ENCODE results near the gene MPPED1. TPM values are rescaled to one million over a fixed set of nuclear protein-coding genes. Genes with fewer than 3 reads are reported as not detected.

MPPED1 gene
- total and polyA plus RNA-seq, 12 donors = 0.01 TPM; not detected in 11

DNA sequence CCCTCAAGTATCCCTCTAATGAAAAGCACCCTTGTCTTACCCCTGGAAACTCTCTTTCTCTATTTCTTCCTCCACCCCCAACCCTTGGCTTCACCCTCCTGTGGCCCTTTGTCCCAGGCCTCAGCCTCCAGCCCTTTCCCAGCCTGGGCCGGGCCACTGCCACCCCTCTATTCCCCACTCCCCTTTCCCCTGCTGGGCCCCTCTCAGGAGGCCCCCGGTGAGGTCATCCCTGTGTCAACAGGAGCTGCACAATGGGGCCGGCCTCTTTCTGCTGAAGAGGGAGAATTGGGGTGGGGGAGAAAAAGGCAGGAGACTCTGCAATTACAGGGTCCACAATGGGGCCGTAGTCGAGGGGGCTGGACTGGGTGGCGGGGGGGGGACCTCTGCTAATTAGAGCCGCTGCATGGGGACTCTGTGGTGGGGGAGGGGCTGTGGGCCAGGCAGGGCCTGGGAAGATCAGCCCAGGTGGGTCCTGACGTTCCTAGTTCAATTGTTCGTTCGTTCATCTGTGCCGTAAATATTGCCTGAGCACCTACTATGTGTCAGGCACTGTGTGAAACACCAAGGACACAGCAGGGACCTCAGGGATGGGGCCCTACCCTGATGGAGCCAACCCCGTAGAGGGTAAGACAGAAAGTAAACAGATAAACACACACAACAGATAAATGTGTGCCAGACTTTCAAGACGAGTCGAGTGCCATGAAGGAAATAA lies 18.5 kb upstream of the MPPED1 start:
- peaks cover 0 to 13% (median 5%) of the 10 kb centered on the region in 7 donors for H3K27me3 ChIP-seq
- DNase-seq (no peak), ATAC-seq (no peak)
- peaks cover 0 to 11% (median 0%) of the 10 kb centered on the region in 11 donors for H3K9me3 ChIP-seq
- 56 to 66% methylated on average over 14 of the region's 14 CpGs for WGBS, 2 donors
- no peak overlapping the region for H3K27ac ChIP-seq
- intact Hi-C loops (cut with DNase I) = loop anchor here in 4 of 10 donors (10.0 kb wide), 4 partner anchors 422 to 1232 kb away; partner anchors contain the start of gene EFCAB6 (in 1 of the 4)
- H3K4me3 ChIP-seq = no peak overlapping the region
- no peaks in the 10 kb centered on the region for H3K4me1 ChIP-seq
- no peaks in the 10 kb centered on the region for H3K36me3 ChIP-seq
- TF ChIP-seq, protein P1, sequence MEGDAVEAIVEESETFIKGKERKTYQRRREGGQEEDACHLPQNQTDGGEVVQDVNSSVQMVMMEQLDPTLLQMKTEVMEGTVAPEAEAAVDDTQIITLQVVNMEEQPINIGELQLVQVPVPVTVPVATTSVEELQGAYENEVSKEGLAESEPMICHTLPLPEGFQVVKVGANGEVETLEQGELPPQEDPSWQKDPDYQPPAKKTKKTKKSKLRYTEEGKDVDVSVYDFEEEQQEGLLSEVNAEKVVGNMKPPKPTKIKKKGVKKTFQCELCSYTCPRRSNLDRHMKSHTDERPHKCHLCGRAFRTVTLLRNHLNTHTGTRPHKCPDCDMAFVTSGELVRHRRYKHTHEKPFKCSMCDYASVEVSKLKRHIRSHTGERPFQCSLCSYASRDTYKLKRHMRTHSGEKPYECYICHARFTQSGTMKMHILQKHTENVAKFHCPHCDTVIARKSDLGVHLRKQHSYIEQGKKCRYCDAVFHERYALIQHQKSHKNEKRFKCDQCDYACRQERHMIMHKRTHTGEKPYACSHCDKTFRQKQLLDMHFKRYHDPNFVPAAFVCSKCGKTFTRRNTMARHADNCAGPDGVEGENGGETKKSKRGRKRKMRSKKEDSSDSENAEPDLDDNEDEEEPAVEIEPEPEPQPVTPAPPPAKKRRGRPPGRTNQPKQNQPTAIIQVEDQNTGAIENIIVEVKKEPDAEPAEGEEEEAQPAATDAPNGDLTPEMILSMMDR (IDR thresholded peaks at IDR 0.05) = no peak

DNA sequence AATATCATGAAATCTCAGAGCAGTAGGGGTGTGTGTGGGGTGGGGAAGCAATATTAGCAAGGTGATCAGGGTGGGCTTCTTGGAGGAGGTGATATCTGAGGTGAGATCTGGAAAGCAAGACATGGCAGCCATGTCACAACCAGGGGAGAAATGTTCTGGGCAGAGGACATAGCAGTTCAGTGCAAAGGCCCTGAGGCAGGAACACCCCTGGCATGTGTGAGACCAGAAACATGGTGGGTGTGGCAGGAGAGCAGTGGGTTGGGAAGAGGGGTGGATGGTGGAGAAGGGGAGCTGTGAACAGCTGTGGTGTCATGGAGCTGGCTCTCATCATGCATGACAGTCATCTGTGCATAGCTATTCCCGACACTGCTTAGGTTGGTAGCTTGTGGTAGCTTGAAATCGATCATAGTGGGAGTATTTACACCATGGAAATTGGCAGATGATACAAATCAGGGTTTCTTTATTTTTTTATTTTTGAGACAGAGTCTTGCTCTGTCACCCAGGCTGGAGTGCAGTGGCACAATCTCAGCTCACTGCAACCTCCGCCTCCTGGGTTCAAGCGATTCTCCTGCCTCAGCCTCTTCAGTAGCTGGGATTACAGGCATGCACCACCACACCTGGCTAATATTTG lies 17.9 kb upstream of the MPPED1 start:
- Histone ChIP-seq H3K36me3 (no peaks in the 10 kb centered on the region), H3K4me3 (no peak overlapping the region), H3K9me3 (peaks cover 0 to 11% (median 0%) of the 10 kb centered on the region in 11 donors), H3K4me1 (no peaks in the 10 kb centered on the region), H3K27me3 (peaks cover 0 to 9% (median 0%) of the 10 kb centered on the region in 7 donors), H3K27ac (no peak overlapping the region)
- intact Hi-C loops (cut with DNase I) = loop anchor here in 4 of 10 donors (10.0 kb wide), 4 partner anchors 421 to 1231 kb away; partner anchors contain the start of gene EFCAB6 (in 1 of the 4)
- ATAC-seq (no peak), DNase-seq (no peak)
- TF ChIP-seq, protein P1 (IDR thresholded peaks at IDR 0.05) = no peak
- 93 to 96% methylated on average over 4 of the region's 4 CpGs for WGBS, 2 donors

DNA sequence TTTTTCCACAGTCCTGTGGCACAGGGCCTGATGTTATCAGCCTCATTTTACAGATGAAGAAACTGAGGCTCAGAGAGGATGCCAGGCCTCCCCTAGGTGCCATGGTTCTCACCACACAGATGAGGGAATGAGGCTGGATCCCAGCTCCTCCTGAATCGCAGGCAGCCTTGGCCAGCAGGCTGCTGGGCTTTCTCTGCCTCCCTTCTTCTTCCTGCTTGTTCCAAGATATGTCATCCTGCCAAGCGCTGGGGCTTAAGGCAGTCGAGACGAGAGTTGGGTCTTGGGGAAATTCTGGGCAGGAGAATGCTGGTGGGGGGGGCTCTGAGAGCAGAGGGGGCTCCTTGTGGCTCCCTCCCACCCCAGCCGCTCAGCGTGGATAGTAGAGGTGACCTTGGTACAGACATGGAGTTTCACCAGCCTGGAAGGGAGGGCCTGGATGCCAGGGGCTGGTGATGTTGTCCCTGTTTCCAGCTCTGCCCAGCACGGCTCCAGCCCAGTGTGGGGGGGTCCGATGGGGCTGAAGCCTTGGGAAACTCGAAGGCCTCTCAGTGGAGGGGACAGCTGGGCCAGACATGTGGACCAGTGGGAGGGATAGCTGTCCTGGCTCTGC lies 16.6 kb upstream of the MPPED1 start:
- peak in 2 of 8 donors; percentile 20 to 38 for ATAC-seq
- WGBS, 2 donors = 38 to 47% methylated on average over 9 of the region's 9 CpGs

More for the DNA sequence above, 16.6 kb upstream of the MPPED1 start:
- intact Hi-C loops (cut with DNase I) = loop anchor here in 4 of 10 donors (10.0 kb wide), 4 partner anchors 420 to 1230 kb away; partner anchors contain the start of gene EFCAB6 (in 1 of the 4)
- DNase-seq = no peak
- H3K4me1 ChIP-seq = peaks cover 0 to 2% (median 0%) of the 10 kb centered on the region in 9 donors
- no peaks in the 10 kb centered on the region for H3K36me3 ChIP-seq
- no peak overlapping the region for H3K4me3 ChIP-seq
- peaks cover 0 to 18% (median 0%) of the 10 kb centered on the region in 7 donors for H3K27me3 ChIP-seq
- TF ChIP-seq, protein P1 (IDR thresholded peaks at IDR 0.05) = no peak
- no peak overlapping the region for H3K27ac ChIP-seq
- peaks cover 0 to 9% (median 0%) of the 10 kb centered on the region in 11 donors for H3K9me3 ChIP-seq

Measured in heart right ventricle (tissue), 16 donors.